HK-2 (cell line): ENCODE data around the gene TIGD7.
"Not testable (repeated sequence)": the region's sequence is repeated elsewhere in the genome, so short reads cannot be mapped to it uniquely, and the experiment has no call there.

Source experiments
- DNase-seq: peaks from one replicate; pipeline ENCODE4 v3.0.0-alpha.2; 2018; ENCODE audit not compliant: unreplicated experiment

The TIGD7 gene

GRCh38 chr16:3282730-3283542, 22.3 kb downstream of the TIGD7 start, which contains the start of gene ZNF263:
Gene ZNF263 (plus strand): TSS chr16:3283491. CDS start chr16:3283819, 328 bp downstream.
- DNase-seq: peak; percentile 90

GRCh38 chr16:3282103-3282729, 23.0 kb downstream of the TIGD7 start:
- DNase-seq: peak; percentile 70

GRCh38 chr16:3281222-3281820, 23.9 kb downstream of the TIGD7 start:
- no peak for DNase-seq

DNA sequence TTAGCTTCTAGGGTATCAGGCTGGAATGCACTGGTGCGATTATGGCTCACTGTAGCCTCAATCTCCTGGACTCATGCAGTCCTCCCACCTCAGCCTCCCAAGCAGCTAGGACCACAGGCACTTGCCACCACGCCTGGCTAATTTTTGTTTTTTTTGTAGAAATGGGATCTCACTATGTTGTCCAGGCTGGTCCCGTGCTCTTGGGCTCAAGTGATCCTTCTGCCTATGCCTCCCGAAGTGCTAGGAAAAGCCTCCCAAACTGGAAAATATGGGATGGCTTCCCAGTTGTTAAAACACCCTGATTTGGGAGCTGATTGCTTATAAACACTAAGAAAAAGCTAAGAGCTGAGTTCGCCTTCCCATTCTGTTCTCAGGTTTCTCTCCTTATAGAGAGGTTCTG, 28.6 kb downstream of the TIGD7 start:
- DNase-seq: no peak

DNA sequence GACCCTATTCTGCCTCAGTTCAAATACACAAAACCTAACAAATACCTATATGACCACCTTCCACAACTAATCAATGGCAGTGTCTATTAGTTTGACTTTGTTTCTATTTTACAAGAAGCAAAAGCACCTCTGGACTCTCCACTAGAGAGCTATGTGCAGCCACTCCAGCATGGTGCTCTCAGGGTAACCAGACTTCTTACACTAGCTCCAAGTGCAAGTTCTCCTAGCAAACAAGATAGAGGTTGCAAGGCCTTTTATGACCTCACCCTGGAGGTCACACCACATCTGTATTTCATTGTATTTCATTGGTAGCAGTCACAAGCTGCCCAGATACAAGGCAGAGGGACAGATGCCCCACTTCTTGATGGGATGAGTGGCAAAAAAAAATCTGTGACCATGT, 30.3 kb downstream of the TIGD7 start:
- DNase-seq: no peak

DNA sequence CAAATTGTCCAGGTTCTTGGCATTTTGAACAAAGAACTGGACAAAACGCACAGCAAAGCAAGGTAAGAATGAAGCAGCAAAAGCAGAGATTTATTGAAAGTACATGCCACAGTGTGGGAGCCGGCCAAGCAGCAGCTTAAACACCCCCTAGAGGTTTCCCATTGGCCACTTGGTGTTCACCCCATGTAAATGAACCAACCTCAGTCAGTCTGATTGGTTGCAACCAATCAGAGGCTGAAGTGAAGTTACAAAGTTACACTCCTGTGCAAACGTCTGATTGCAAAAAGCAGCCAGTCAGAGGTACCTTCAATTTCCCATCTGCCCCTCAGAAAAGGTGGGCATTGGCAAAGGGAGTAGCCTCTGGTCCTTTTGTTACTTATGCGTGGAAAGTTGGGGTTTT, 30.7 kb downstream of the TIGD7 start:
- DNase-seq: no peak

DNA sequence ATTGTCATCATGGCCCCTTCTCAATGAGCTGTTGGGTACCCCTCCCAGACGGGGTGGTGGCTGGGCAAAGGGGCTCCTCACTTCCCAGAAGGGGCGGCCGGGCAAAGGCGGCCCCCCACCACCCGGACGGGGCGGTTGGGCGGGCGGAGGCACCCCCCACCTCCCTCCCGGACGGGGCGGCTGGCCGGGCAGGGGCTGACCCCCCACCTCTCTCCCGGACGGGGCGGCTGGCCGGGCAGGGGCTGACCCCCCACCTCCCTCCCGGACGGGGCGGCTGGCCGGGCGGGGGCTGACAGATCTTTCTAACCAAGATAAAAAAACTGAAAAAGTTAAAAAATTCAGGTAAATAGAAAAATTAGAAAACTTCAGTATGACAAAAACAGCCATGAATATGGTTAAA, 33.9 kb downstream of the TIGD7 start:
- DNase-seq: not testable (repeated sequence)

- not testable (repeated sequence) for DNase-seq
Observed at GRCh38 chr16:3270718-3271117, 34.5 kb downstream of the TIGD7 start.

DNA sequence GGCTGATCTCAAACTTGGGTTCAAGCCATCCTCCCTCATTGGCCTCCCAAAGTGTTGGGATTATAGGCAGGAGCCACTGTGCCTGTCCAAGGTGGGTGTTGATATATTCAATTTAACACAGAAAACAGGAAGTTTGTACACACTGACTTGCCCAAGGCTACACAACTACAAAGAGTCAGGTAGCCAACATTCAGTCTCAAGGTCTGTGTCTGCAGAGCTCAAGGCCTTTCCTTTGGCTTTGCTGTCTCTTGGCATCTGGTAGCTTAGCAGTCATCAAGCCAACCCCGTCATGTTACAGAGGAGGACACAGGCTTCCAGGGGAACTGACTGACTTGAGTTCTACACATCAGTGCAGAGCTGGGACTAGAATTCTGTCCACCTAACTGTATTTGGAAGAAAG, 36.9 kb downstream of the TIGD7 start:
- no peak for DNase-seq

DNA sequence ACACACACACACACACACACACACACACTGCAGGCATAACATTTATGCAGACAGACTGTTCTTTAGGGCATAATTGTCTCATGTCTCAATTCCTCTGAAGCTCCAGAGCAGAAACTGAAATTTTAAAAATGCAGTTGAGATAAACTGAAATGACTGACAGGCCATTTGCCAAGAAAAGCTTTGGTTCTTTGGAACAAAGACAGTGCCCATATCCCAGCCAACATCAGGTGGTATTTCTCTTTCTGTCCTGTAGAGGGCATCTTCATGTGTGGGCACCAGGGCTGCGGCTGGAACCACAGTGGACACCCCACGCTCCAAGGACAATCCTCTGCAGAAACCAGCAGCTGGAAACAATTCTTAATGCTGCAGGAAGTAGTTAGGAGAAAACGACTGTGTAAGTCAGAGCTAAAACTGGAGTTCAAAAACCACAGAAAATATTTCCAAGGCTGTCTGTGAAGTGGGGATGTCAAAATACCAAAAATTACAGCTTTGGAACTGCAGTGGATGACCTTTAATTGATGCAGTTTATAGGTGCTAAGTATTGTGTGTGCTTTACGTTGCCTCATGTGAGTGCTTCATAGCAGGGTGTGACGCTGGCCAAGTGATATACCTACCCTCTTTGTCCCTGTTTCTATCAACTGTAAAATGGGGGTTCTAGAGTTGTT, 38.2 kb downstream of the TIGD7 start:
- no peak for DNase-seq

DNA sequence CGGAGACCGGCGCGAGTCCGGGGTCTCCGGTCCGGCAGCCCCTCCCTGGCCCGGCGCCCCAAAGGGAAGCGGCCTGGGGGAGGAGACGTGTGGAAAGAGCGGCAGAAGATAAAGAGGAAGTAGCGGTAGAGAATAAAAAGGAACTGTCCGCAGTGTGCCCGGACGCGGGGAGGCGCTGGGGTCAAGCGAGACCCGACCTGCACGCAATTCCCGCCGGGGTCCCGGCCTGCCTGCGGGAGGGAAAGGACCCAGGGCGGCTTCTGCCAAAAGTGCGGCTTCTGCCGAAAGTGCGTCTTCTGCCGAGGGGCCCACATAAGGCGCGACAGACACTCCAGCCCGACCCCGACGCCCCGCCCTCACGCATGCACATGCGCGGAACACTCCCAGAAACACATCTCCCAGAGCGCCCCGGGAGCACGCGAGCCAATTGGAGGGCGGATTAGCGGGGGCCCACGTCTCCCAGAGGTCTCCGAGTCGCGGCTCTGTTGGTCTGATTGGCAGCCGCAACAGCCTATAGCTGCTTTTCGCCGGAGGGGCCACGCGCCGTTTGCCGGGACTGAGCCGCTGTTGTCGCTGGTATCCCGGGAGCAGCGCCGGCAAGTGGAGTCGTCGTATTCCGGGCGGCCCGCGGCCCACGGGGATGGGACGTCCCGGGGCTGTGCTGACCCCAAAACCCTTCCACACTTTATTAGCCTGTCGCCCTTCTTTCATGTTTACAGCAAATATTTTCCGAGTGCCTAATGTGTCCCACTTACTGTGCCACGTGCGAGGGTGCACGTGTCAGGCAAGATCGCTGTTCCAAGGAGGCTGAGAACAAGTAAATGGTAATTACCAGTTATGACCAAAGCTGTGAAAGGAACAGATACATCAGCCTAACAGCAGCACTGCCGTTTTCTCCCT, 40.8 kb downstream of the TIGD7 start:
- peak; percentile 96 for DNase-seq

- no peak for DNase-seq
Observed at GRCh38 chr16:3262517-3262916, 42.7 kb downstream of the TIGD7 start.

GRCh38 chr16:3259836-3260235, 45.4 kb downstream of the TIGD7 start:
- no peak for DNase-seq

DNA sequence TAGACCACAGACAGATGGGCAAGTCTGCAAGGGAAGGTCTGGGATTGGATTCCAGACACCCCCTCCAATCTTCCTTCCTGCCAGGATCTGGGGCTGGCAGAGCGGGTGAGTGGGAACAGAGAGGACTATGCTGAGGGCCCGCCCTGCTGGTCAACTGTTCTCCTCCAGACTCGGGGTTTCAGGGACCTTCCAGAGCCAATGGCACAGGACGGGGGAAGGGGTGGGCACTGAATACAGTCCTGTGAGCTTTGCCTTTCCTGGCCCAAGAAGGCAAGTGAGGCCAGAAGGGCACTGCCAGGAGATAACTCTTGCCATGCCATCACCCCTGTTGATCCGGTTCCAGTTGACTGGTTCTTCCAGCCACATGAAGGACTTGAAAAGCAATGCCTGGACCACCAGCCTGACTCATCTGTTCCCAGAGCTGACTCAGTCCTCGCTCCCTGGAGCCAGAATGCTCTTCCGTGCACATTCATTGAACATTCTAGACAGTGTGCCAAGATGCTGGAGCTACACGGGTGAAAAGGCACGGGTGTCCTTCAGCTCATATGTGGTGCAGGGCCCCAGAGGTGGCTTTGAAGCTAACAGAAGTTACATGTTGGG, 48.3 kb downstream of the TIGD7 start:
- peak; percentile 75 for DNase-seq

- peak; percentile 18 for DNase-seq
Observed at GRCh38 chr16:3256146-3256865, 48.9 kb downstream of the TIGD7 start, which contains the start of gene MEFV. Gene MEFV (minus strand): TSS chr16:3256633. CDS start chr16:3256587, 46 bp downstream.

GRCh38 chr16:3254309-3254708, 50.9 kb downstream of the TIGD7 start:
- no peak for DNase-seq

DNA sequence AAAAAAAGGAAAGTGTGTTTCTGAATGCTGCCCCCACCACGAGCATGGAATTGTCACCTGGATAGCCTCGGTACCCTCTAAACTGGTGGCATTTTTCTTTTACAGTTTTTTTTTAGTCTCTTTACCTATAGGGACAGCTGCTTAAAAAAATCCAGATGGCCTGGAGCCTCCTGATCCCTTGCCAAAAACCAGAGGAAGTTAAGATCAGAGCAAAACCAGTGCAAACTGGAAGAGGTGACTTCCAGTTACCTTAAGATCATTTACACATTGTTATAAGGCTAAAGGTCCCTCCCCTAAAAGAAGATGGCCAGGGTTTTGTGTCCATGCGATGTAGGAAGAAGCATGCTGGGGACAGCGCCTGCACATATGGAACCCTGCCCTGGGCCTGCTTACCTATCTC, 52.3 kb downstream of the TIGD7 start:
- DNase-seq: no peak

GRCh38 chr16:3249451-3249850, 55.8 kb downstream of the TIGD7 start:
- no peak for DNase-seq

GRCh38 chr16:3249020-3249419, 56.2 kb downstream of the TIGD7 start:
- DNase-seq: no peak
